Measurements from ENCODE around the gene SUGCT.
"Not testable (repeated sequence)": the region's sequence is repeated elsewhere in the genome, so short reads cannot be mapped to it uniquely, and the experiment has no call there.

Gene SUGCT

DNA sequence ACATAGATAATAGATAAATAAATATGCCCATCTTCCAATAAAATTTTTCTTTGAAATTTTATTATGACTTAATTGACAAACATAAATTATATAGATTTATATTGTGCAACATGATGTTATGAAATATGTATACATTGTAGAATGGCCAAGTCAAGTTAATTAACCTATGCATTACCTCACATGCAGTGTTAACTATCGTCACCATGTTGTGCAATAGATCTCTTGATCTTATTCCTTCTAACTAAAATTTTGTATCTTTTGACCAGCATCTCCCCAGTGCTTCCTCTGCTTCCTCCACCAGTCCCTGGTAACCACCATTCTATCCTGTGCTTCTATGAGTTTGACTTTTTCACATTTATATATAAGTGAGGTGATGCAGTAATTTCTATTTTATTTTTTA, 259.6 kb downstream of the SUGCT start:
- no peak for DNase-seq (ENCODE audit: low read depth in 2 of 2, low spot score in 1 of 2)

DNA sequence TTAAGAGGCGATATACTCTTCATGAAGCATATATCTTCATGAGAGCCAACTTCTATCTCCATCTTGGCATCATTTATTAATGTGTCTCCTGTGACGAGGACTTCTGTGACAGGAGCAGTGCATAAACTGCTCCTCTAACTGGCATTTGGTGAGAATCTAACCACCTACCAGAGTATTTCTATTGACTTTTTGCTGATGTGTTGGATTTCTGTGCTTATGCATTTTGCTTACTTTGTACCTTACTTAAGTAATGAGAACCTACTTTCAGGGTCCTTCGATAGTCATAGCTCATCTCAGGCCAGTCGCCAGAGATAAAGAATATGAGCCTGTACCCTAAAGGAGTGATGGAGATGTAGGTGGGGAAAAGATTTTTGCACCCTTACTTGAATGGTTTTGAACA, 265.7 kb downstream of the SUGCT start:
- DNase-seq (ENCODE audit: low read depth in 2 of 2, low spot score in 1 of 2) = no peak

- no peak for DNase-seq (ENCODE audit: low read depth in 2 of 2, low spot score in 1 of 2)
These were observed 266.6 kb downstream of the SUGCT start for GRCh38 chr7:40401406-40401805.

- DNase-seq (ENCODE audit: low read depth in 2 of 2, low spot score in 1 of 2) = no peak
These were observed 267.9 kb downstream of the SUGCT start for GRCh38 chr7:40402661-40403060.

DNA sequence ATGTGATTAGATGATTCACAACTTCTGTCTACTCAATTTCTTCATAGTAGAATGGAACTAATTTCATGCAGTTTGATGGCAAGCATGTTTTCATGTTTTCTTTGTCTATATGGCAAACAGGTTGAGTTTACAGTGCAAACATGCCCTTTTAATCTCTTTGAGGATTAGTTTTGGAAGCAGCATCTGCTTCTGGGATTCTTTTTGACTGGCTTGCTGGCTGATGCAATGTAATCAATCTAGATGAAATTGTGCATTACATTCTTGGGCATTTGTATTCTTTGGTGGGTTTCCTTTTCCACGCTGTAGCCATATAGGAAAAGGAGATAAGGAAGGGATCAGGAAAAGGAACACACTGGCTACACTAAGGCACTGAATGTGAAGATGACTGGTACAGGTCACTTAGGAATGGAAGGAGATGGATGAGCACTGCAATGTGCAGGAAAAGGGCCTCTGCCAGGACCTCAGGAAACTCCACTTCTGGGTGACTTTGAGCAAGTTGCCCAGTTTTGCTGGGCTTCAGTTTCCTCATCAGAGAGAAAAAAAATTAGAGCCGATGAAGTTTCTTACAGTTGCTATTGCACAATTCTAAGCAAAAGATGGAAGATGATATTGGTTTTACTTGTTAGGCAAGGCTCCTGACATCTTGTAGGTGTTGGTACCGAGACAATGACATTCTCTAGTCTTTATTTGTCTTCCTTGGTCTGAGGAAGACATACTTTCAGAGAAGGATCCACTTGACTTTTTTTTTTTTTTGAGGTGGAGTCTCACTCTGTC, 269.1 kb downstream of the SUGCT start:
- DNase-seq (ENCODE audit: low read depth in 2 of 2, low spot score in 1 of 2) = no peak

DNA sequence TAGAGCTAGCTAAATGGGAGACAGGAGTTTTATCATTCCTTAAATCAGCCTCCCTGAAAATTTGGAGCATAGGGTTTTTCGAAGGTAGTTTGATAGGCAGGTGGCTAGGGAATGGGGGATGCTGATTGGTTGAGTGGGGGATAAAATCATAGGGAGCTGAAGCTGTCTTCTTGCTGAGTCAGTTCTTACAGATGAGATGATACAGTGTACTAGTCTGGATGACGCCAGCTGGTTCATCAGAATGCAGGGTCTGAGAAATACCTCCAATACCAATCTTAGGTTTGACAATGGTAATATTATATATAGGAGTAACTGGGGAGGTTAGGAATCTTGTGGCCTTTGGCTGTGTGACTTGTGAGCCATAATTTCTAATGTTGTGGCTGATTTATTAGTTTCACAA, 271.2 kb downstream of the SUGCT start:
- no peak for DNase-seq (ENCODE audit: low read depth in 2 of 2, low spot score in 1 of 2)

DNA sequence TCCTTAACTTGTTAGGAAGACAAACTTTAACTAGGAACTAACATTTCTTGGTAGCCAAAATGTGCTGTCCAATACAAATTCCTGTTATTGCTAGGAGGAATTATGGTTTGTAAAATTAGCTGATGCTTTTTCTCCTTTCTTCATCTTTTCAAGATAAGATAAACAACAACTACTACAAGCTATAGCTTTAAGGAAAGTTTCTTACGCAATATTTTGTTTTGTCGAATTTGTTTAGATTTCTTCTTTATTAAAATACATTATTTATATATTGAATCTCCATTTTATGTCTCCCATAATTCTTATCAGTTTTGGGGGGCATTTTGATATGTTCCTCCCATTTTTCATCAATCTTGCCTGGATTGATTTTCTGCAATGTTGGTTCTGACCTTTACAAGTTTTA, 277.5 kb downstream of the SUGCT start:
- DNase-seq (ENCODE audit: low read depth in 2 of 2, low spot score in 1 of 2) = no peak

DNA sequence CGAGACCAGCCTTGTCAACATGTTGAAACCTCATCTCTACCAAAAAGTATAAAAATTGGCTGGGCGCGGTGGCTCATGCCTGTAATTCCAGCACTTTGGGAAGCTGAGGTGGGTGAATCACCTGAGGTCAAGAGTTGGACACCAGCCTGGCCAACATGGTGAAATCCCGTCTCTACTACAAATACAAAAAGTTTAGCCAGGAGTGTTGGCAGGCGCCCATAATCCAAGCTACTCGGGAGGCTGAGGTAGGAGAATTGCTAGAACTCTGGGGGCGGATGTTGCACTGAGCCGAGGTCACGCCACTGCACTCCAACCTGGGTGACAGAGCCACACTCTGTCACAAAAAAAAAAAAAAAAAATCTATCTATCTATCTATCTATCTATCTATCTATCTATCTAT, 279.9 kb downstream of the SUGCT start:
- DNase-seq (ENCODE audit: low read depth in 2 of 2, low spot score in 1 of 2) = not testable (repeated sequence)

DNA sequence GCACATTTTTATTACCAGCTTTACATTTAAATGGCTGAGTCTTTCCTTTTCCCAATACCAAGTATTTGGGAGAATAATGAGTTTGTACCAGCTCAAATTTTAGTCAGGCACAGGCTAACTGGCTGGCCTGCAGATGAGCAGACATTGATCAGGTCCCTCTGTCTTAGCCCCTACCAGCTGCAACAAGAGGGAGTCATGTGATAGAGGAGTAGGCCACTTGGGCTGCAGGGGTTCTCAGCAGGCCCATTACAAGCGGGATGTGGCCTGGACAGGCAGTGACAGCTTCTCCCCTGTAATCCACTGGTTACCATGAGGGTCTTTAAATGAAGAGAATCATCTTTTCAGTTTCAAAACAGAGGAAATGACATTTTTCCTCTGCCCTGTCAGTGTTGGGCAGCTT, 283.6 kb downstream of the SUGCT start:
- no peak for DNase-seq (ENCODE audit: low read depth in 2 of 2, low spot score in 1 of 2)

DNA sequence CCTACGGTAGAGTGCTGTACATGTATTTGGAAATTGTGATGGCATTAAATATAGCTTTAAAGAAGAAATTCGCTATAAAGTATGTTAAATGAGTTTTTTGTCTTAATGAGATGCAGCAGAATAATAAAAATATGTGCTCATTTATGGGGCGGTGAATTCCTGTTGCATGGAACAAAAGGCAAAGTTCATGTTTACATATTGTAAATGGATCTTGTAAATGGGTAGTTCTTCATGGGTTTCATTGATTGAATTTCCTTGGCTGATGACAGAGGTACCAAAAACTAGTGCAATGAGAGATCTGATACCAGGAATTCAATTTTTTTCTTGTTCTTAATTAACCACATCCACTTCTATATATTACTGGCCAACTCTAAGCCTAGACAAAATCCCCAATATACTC, 284.2 kb downstream of the SUGCT start:
- no peak for DNase-seq (ENCODE audit: low read depth in 2 of 2, low spot score in 1 of 2)

DNA sequence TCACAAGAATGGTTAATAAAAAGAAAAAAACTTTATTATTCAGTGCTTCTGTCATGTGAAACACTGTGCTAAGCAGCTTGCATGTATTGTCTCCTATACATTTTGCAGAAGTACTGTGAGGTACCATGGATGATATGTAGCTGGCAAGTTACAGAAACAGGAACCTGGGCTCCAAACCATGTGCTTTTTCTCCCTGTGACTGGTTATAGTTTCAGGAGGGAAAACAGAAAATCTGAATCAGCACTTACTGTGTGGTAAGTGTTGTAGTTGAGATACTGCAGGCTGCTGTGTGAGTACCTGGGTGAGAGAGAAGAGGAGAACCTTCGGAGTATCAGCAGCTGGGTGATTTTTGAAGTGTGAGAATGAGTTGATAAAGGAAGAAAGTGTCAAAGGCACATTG, 285.0 kb downstream of the SUGCT start:
- DNase-seq (ENCODE audit: low read depth in 2 of 2, low spot score in 1 of 2) = no peak

- DNase-seq (ENCODE audit: low read depth in 2 of 2, low spot score in 1 of 2) = no peak
These were observed 286.6 kb downstream of the SUGCT start for GRCh38 chr7:40421433-40421832.

DNA sequence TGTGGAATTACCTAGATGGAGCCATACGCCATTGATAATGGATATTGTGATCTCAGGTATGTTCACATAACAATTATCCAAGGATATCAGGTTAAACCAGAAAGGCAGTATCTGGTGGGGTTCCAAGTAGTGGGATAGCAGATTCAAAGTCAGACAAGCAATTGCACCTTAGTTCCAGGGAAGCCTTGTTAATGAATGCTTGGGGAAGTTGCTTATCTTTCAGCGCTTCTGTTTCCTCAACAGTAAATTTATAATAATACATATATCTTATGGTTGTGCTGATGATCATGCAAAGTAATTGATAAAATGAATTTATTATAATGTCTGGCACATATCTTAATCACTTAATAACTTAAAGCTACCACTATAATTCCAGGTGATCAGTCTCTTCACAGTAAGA, 290.9 kb downstream of the SUGCT start:
- no peak for DNase-seq (ENCODE audit: low read depth in 2 of 2, low spot score in 1 of 2)

GRCh38 chr7:40428421-40428820, 293.6 kb downstream of the SUGCT start:
- DNase-seq (ENCODE audit: low read depth in 2 of 2, low spot score in 1 of 2) = no peak

- no peak for DNase-seq (ENCODE audit: low read depth in 2 of 2, low spot score in 1 of 2)
These were observed 295.0 kb downstream of the SUGCT start for GRCh38 chr7:40429826-40430225.

GRCh38 chr7:40432046-40432445, 297.2 kb downstream of the SUGCT start:
- DNase-seq (ENCODE audit: low read depth in 2 of 2, low spot score in 1 of 2) = no peak

- no peak for DNase-seq (ENCODE audit: low read depth in 2 of 2, low spot score in 1 of 2)
These were observed 301.9 kb downstream of the SUGCT start for GRCh38 chr7:40436710-40437109.

DNA sequence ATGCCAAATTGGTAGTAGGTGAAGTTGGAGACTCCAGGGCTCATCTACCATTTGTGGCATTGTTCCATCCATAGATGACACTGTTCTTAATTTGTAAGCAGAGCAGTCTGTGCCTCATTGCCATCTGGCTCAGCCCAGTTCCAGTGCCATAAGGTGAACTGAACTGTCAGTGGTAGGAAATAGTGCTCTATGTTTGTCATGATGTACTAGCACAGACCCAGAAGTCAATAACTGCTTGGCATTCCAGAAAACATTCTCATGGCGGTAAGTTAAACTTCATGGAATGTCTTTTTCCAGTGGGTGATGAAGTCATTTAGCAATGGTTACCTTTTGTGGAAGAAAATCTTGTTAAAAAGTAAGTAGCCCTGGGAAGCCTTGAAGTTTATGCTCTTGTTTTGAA, 302.7 kb downstream of the SUGCT start:
- DNase-seq (ENCODE audit: low read depth in 2 of 2, low spot score in 1 of 2) = no peak

DNA sequence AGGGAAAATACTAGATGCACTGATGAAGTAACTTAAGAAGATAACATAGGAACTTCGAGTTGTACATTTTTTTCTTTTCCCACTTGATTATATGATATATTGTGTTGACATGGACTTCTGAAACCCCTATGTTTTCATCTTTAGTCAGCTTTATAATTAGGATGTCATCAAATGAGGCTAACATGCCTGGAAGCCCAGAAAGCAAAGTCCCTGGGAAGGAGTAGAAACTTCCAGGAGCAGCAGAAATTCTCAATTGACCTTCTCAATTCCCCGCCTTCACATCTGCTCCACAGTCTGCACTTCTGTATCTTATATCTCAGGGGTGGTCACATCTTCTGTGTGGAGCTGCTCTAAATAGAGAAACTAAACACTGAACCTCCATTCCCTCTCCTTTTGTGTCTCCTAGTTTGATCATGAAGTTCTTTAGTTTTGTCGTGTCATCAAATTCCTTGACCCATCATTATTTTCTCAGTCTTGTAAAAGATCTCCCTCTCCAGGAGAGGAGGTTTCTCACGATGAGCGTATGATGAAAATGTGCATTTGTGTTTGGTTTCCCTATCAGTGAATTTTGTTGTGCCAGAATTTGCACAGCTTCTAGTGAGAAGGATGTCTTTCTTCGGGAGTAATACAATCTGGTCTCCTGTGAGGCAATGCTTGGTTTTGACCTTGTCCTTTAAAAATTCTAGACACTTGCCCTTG, 303.3 kb downstream of the SUGCT start:
- no peak for DNase-seq (ENCODE audit: low read depth in 2 of 2, low spot score in 1 of 2)

DNA sequence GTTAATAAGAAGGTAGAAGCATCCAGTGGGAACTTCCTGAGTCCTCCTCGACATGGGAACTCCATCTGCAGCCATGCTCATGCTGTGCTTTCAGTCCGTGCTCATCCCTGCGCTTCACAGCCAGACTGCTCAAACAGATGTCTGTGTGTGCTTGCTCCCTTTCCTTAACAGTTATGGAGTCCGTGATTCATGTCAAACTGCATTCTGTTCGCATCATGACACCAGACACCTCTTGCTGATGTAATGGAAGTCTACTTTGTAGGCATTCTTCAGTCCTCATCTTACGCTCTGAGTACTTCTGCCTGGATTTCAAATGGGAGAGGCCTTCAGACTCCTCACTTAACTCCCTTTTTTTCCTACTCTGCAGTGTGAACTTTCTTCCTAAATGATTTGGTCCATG, 304.9 kb downstream of the SUGCT start:
- no peak for DNase-seq (ENCODE audit: low read depth in 2 of 2, low spot score in 1 of 2)

DNA sequence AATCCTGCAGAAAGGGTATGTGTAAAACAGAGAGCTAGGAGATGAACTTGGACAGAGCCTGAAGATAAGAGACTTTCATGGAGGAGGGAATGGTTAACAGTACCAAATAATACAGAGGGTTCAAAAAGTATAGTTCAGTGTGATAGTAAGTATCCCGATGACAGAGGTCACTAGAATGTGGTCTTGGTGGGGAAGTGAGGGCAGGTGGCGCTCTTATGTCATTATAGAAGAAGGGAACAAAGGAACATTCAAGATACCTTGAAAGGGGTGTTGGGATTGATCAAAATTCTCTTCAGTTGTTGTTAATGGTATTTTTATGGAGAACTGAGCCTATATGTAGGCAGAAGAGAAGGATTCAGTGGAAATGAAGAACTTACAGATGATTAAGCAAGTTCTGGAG, 312.5 kb downstream of the SUGCT start:
- no peak for DNase-seq (ENCODE audit: low read depth in 2 of 2, low spot score in 1 of 2)

DNA sequence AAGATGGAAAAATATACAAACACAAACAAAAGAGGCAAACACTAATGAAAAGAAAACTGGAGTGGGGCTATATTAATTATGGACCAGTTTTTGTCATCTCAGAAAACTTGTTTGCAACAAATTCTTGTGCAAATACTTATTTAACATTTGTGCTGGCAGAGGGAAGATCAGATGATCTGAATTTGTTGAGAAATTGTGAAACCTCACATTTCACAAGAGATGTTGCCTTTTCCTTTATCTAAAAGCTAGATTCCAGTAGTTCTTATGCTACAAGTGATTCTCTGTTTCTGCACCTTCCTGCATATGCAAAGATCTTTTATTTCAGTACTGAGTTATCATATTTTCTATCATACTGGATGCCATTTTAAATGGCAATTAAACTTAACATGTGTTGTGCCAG, 320.7 kb downstream of the SUGCT start:
- DNase-seq (ENCODE audit: low read depth in 2 of 2, low spot score in 1 of 2) = no peak

Data from stimulated activated CD8-positive, alpha-beta memory T cell treated with anti-CD3 and anti-CD28 coated beads, Interleukin-4, amount 100 ng/mL, for 4 hours (primary cell).